Loucy (cell line): Measurements from ENCODE around the gene COPE.

ENCODE experiments used
- H2AFZ ChIP-seq: fragments of 200-600 bp; sonication (generic); 2 replicates; pipeline ENCODE4 v1.6.0; 2016; ENCODE audit warnings: antibody characterized with exemption, mild to moderate bottlenecking, low read length, moderate library complexity
- H3F3A ChIP-seq: fragments of 200-600 bp; 2 replicates; pipeline ENCODE4 v1.6.0; 2016; ENCODE audit warnings: antibody characterized with exemption, low read depth, mild to moderate bottlenecking
- H3K27me3 ChIP-seq: fragments of 200-600 bp; sonication (generic); 2 replicates; pipeline ENCODE4 v1.6.1; 2014; ENCODE audit warnings: low read length, mild to moderate bottlenecking; ENCODE audit not compliant: insufficient read depth, poor library complexity, severe bottlenecking
- H3K36me3 ChIP-seq: fragments of 200-600 bp; sonication (generic); 2 replicates; pipeline ENCODE4 v1.6.1; 2016; ENCODE audit warnings: low read length; ENCODE audit not compliant: insufficient read depth
- H3K4me1 ChIP-seq: fragments of 200-600 bp; sonication (generic); 2 replicates; pipeline ENCODE4 v1.5.1; 2014; ENCODE audit warnings: low read length, mild to moderate bottlenecking; ENCODE audit not compliant: insufficient read depth, poor library complexity, severe bottlenecking
- H3K4me2 ChIP-seq: fragments of 200-600 bp; sonication (generic); 2 replicates; pipeline ENCODE4 v1.6.0; 2014; ENCODE audit warnings: antibody characterized with exemption, low read length, low read depth, mild to moderate bottlenecking; ENCODE audit not compliant: poor library complexity, severe bottlenecking
- H3K4me3 ChIP-seq: fragments of 200-600 bp; sonication (generic); 2 replicates; pipeline ENCODE4 v1.5.1; 2014; ENCODE audit warnings: low read length, mild to moderate bottlenecking, mixed read lengths; ENCODE audit not compliant: poor library complexity, severe bottlenecking
- H3K79me2 ChIP-seq: fragments of 200-600 bp; sonication (generic); 2 replicates; pipeline ENCODE4 v1.6.1; 2014; ENCODE audit warnings: low read length; ENCODE audit not compliant: insufficient read depth
- H3K9ac ChIP-seq: fragments of 200-600 bp; sonication (generic); 2 replicates; pipeline ENCODE4 v1.6.0; 2014; ENCODE audit warnings: mild to moderate bottlenecking, low read depth, low read length, moderate library complexity; ENCODE audit not compliant: poor library complexity, severe bottlenecking
- H3K9me2 ChIP-seq: fragments of 200-600 bp; sonication (generic); replicated peaks from 2 replicates; pipeline ENCODE4 v1.6.1; 2016; ENCODE audit warnings: low read depth, low read length, mixed read lengths
- H3K9me3 ChIP-seq: fragments of 200-600 bp; sonication (generic); 2 replicates; pipeline ENCODE4 v1.6.1; 2014; ENCODE audit warnings: mild to moderate bottlenecking, antibody characterized with exemption, low read length, low read depth; ENCODE audit not compliant: insufficient read depth
- H4K20me1 ChIP-seq: fragments of 200-600 bp; sonication (generic); 2 replicates; pipeline ENCODE4 v1.6.0; 2014; ENCODE audit warnings: antibody characterized with exemption, low read length, mild to moderate bottlenecking; ENCODE audit not compliant: insufficient read depth, poor library complexity, severe bottlenecking
- EZH2phosphoT487 ChIP-seq: fragments of 200-600 bp; IDR thresholded peaks from 2 replicates; pipeline ENCODE4 v1.6.1; 2018; ENCODE audit warnings: antibody characterized with exemption, mild to moderate bottlenecking, moderate library complexity, borderline replicate concordance
- TF ChIP-seq, protein P1 (sequence below): fragments of 200-600 bp; sonication (generic); conservative IDR thresholded peaks from 2 replicates; pipeline ENCODE4 v1.5.1; 2014; ENCODE audit warnings: mild to moderate bottlenecking, antibody characterized with exemption, low read length

Gene COPE

DNA sequence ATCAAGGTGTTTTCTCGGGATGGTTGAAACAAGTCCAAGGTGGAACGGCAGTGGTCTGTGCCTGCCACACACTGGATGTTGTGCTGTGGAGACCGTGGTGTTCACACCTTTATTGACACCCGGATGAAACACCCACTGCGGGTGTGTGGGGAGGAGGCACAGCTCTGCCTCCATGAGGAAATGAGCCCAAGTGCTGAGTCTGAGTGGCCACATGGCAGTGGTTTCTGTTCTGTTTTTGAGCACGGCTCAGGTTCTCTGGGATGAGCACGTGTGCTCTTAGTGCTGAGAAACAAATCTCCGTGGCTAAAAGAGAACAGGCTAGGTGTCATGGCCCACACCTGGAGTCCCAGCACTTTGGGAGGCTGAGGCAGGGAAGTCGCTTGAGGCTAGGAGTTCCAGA, 58.0 kb downstream of the COPE start:
- H2AFZ ChIP-seq = no peak overlapping the region
- peaks cover 98% of the 10 kb centered on the region; the same call in 1 of the 2 replicates for H3K36me3 ChIP-seq
- no peaks in the 10 kb centered on the region for H3K79me2 ChIP-seq
- H3K4me1 ChIP-seq = no peaks in the 10 kb centered on the region
- H3K27me3 ChIP-seq = no peaks in the 10 kb centered on the region
- H3K9ac ChIP-seq = no peak overlapping the region
- H3K4me2 ChIP-seq = no peak overlapping the region
- H4K20me1 ChIP-seq = peaks cover 6% of the 10 kb centered on the region
- H3F3A ChIP-seq = no peaks in the 10 kb centered on the region
- H3K4me3 ChIP-seq = no peak overlapping the region
- TF ChIP-seq, protein P1, sequence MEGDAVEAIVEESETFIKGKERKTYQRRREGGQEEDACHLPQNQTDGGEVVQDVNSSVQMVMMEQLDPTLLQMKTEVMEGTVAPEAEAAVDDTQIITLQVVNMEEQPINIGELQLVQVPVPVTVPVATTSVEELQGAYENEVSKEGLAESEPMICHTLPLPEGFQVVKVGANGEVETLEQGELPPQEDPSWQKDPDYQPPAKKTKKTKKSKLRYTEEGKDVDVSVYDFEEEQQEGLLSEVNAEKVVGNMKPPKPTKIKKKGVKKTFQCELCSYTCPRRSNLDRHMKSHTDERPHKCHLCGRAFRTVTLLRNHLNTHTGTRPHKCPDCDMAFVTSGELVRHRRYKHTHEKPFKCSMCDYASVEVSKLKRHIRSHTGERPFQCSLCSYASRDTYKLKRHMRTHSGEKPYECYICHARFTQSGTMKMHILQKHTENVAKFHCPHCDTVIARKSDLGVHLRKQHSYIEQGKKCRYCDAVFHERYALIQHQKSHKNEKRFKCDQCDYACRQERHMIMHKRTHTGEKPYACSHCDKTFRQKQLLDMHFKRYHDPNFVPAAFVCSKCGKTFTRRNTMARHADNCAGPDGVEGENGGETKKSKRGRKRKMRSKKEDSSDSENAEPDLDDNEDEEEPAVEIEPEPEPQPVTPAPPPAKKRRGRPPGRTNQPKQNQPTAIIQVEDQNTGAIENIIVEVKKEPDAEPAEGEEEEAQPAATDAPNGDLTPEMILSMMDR = no peak
- TF ChIP-seq EZH2phosphoT487 = no peak
- no peaks in the 10 kb centered on the region for H3K9me3 ChIP-seq
- no peaks in the 10 kb centered on the region for H3K9me2 ChIP-seq

DNA sequence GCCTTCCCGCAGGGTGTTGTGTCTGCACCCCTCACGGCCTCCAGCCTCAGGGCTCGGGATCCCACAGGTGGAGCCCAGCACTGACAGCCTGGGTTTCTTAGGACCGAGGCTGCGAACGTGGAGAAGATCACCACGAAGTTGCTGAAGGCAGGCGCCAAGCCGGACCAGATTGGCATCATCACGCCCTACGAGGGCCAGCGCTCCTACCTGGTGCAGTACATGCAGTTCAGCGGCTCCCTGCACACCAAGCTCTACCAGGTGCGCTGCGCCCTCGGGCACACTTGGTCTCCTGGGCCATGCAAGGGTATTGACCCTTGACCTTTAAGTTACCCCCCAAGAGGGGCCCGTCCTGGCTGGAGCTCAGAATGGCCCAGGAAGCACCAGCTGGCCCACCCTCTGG, 58.5 kb downstream of the COPE start:
- no peaks in the 10 kb centered on the region for H3K9me3 ChIP-seq
- H3K9me2 ChIP-seq = no peaks in the 10 kb centered on the region
- H3K36me3 ChIP-seq = peaks cover 98% of the 10 kb centered on the region; the same call in 1 of the 2 replicates
- peaks cover 6% of the 10 kb centered on the region for H4K20me1 ChIP-seq
- no peaks in the 10 kb centered on the region for H3K4me1 ChIP-seq
- no peaks in the 10 kb centered on the region for H3K79me2 ChIP-seq
- H3F3A ChIP-seq = no peaks in the 10 kb centered on the region
- H3K9ac ChIP-seq = no peak overlapping the region
- no peak overlapping the region for H2AFZ ChIP-seq
- H3K4me2 ChIP-seq = no peak overlapping the region
- no peak for TF ChIP-seq EZH2phosphoT487
- TF ChIP-seq, protein P1 = no peak
- H3K4me3 ChIP-seq = no peak overlapping the region
- H3K27me3 ChIP-seq = no peaks in the 10 kb centered on the region

DNA sequence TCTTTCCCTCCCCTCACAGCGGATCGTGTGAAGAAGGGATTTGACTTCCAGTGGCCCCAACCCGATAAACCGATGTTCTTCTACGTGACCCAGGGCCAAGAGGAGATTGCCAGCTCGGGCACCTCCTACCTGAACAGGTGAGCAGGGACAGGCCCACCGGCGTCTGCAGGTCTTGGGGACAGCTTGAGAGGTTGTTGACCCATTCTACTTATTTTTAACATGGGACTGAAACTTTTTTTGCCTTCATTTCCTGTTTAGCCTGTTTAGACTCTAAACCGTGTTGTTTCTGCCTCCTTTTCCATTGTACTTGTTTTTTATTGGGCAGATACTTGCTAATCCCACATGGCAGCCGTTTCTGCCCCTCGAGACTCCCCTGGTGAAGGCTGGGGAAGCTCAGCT, 58.9 kb downstream of the COPE start:
- peaks cover 6% of the 10 kb centered on the region for H4K20me1 ChIP-seq
- H2AFZ ChIP-seq = no peak overlapping the region
- no peaks in the 10 kb centered on the region for H3K27me3 ChIP-seq
- no peaks in the 10 kb centered on the region for H3K79me2 ChIP-seq
- no peak overlapping the region for H3K4me3 ChIP-seq
- H3F3A ChIP-seq = no peaks in the 10 kb centered on the region
- H3K9ac ChIP-seq = no peak overlapping the region
- no peak overlapping the region for H3K4me2 ChIP-seq
- no peaks in the 10 kb centered on the region for H3K9me3 ChIP-seq
- H3K36me3 ChIP-seq = peaks cover 98% of the 10 kb centered on the region; the same call in 1 of the 2 replicates
- TF ChIP-seq, protein P1 = no peak
- no peak for TF ChIP-seq EZH2phosphoT487
- H3K4me1 ChIP-seq = no peaks in the 10 kb centered on the region
- H3K9me2 ChIP-seq = no peaks in the 10 kb centered on the region
